SK-N-MC (cell line): ENCODE measurements around the gene RALGPS1.

Experiments
- DNase-seq: peaks from one replicate; pipeline ENCODE4 v3.0.0-alpha.2; 2011; ENCODE audit warnings: low read depth, low spot score
- H3K27ac ChIP-seq: fragments of 200-600 bp; sonication (generic); 2 replicates; pipeline ENCODE4 v1.5.1; 2016; ENCODE audit warnings: mixed run types
- H3K36me3 ChIP-seq: fragments of 200-600 bp; sonication (generic); 2 replicates; pipeline ENCODE4 v1.6.1; 2017; ENCODE audit warnings: antibody characterized with exemption, low read length, mixed read lengths; ENCODE audit not compliant: insufficient read depth
- H3K4me3 ChIP-seq: fragments of 200-600 bp; sonication (generic); 2 replicates; pipeline ENCODE4 v1.5.1; 2016
- H3K9ac ChIP-seq: fragments of 200-600 bp; sonication (generic); 2 replicates; pipeline ENCODE4 v1.8.0; 2017; ENCODE audit warnings: mixed run types, mixed read lengths; ENCODE audit not compliant: insufficient read length
- H3K9me3 ChIP-seq: fragments of 200-600 bp; sonication (generic); 2 replicates; pipeline ENCODE4 v1.6.1; 2017; ENCODE audit warnings: low read depth, mild to moderate bottlenecking, antibody characterized with exemption, low read length, moderate library complexity, mixed read lengths
- EZH2 ChIP-seq: fragments of 200-600 bp; sonication (generic); IDR thresholded peaks from one replicate; pipeline ENCODE4 v1.6.1; 2017; ENCODE audit warnings: antibody characterized with exemption
- FOXP2 ChIP-seq: optimal IDR thresholded peaks from 2 replicates; pipeline ENCODE3; 2011; ENCODE audit warnings: mild to moderate bottlenecking, moderate library complexity; ENCODE audit not compliant: insufficient read depth; ENCODE audit errors: extremely low read length, control extremely low read depth
- POLR2AphosphoS5 ChIP-seq: IDR thresholded peaks from 2 replicates; pipeline ENCODE4 v1.6.1; 2012; ENCODE audit warnings: mild to moderate bottlenecking, low read depth, low read length, borderline replicate concordance

RALGPS1 gene

DNA sequence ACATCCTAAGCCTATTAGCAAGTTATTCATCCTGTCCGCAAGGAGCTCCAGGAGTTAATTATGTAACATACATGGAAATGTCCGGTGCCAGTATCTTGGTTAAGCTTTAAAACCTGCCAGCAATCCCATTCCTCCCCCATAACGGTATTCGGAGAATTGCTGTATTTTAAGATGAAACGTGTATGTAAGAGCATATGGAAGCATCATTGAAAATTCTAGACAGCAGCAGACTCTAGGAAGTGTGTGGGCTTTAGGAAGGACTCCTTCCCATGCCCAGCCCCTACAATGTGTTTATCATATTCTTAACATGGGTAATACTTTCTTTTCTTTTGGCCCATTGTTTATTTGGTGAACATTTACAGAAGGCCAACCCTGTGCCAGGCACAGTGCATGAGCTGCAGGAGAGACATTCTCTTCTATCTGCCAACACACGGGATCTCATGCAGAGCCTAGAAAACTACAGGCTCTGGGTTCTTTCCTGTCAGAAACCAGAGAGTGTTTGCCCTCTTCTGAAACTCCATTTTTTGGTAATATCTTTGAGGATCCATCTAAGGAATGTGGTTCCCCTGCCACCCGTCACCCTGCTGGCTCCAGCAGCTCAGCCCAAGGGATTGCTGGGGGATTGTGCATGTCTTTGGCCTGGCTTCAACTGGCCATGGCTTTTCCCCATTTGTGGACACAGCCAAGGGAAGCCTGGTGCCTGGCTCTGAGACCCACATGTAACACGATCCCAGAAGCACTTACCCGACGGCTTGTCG is 192.8 kb downstream of the RALGPS1 start:
- Histone ChIP-seq H3K4me3 (no peak overlapping the region), H3K9me3 (no peaks in the 10 kb centered on the region), H3K9ac (no peak overlapping the region), H3K36me3 (no peaks in the 10 kb centered on the region), H3K27ac (no peak overlapping the region)
- TF ChIP-seq FOXP2 (no peak), POLR2AphosphoS5 (no peak), EZH2 (no peak)
- no peak for DNase-seq

DNA sequence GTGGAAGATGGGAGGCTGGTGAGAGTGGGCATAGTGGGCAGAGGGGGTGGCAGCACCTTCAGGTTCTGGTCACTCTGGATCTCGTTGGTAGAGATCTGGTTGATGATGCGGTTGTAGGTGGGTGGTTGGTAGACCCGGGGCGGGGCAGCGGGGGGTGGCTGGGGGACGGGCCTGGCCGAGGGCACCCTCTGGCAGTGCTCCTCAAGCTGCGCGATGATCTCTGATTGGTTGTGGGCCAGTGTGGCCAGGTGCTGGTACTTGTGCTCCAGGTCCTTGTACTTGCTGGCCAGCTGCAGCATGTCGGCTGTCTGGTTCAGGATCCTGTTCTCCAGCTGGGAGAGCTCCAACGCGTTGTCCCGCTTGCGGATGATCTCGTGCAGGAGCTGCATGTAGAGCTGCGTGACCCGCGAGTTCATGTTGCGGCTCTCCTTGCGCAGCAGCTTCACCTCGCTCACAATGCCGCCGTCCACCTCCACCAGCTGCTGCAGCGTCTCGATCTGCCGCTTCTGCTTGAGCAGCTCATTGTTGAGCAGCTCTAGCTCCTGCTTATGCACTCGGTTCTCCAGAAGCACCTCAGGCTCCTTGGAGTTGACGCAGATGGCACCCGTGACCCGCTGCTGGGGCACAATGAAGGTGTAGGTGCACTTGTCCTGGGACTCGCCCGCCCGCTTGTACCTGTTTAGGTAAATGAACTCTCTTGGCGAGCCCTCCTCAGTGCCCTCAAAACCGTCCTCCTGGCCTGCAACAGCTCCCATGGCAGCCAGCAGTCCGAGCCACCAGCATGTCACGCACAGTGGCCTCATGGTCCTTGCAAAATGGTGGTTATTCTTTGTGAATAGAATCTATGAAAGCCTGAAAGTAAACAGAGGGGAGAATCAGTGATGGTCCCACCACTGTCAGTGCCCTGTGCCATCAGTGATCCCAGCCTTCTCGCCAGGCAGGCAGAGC is 193.6 kb downstream of the RALGPS1 start:
- no peak overlapping the region for H3K4me3 ChIP-seq
- no peak for DNase-seq
- H3K9ac ChIP-seq = no peak overlapping the region
- TF ChIP-seq FOXP2 (no peak), EZH2 (no peak), POLR2AphosphoS5 (no peak)
- H3K27ac ChIP-seq = no peak overlapping the region
- no peaks in the 10 kb centered on the region for H3K9me3 ChIP-seq
- no peaks in the 10 kb centered on the region for H3K36me3 ChIP-seq

DNA sequence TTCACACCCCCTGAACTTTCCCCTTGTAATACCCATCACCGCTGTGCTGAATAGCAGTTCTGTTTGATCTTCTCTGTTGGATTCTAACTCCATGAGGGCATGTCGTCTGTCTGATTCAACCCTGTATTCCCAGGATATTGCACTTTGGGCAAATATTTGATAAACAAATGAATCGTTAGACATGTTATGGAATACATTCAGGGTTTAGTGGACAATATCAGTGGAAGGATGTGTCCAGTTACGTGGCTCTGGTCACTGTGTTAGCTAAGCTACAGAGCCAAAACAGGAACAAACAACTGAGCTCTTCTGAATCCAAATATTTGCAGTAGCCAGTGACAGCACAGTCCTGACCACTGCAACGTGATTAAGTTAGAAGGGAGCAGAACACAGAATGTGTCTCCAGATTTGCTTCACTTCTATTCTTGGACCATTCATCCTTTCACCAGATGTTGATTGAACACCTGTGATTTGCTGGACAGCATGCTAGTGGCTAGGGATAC is 194.7 kb downstream of the RALGPS1 start:
- Histone ChIP-seq H3K9me3 (no peaks in the 10 kb centered on the region), H3K4me3 (no peak overlapping the region), H3K9ac (no peak overlapping the region), H3K27ac (no peak overlapping the region), H3K36me3 (no peaks in the 10 kb centered on the region)
- TF ChIP-seq FOXP2 (no peak), POLR2AphosphoS5 (no peak), EZH2 (no peak)
- DNase-seq = no peak

DNA sequence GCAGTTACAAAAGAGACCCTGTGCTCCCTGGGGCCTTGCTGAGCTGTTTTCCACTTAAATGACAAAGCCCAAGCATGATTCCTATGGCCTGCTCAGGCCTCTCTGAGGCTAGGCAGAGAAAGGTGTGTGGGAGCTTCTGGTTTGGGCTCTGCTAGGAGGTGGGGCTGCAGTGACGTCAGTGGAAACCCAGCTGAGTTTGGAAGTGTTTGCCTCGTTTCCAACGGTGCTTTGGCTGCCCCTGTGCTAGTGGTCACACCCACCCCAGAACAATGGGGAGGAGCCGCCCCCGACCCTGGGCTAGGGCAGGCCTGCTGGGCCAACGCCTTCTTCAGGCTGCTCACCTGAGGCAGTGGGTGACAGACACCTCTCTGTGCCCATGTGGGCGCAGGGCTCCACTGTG is 197.5 kb downstream of the RALGPS1 start:
- TF ChIP-seq EZH2 = no peak
- TF ChIP-seq POLR2AphosphoS5 = no peak
- no peak for TF ChIP-seq FOXP2
- no peaks in the 10 kb centered on the region for H3K36me3 ChIP-seq
- no peak overlapping the region for H3K4me3 ChIP-seq
- H3K9ac ChIP-seq = no peak overlapping the region
- H3K27ac ChIP-seq = no peak overlapping the region
- no peak for DNase-seq
- H3K9me3 ChIP-seq = no peaks in the 10 kb centered on the region

DNA sequence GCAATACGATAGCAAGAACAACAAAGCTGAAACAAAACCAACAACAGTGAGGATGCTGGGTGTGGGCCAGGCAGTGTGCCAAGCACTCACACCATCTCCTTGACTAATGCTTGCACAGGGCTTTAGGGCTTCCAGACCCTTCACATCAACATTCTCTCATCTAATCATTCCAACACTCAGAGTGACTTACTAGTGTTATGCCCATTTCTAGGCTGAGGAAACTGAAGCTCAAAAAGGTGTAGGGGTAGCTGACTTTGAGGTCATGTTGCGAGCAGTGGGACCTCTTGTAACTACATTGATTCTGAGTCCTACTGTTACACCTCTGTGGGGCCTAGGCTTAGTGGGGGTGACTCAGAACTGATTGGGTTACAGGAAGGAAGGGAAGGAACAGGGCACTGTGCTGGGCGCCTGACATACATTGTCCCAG is 198.2 kb downstream of the RALGPS1 start:
- H3K36me3 ChIP-seq = no peaks in the 10 kb centered on the region
- no peak for TF ChIP-seq EZH2
- TF ChIP-seq FOXP2 = no peak
- TF ChIP-seq POLR2AphosphoS5 = no peak
- H3K4me3 ChIP-seq = no peak overlapping the region
- H3K9ac ChIP-seq = no peak overlapping the region
- no peak overlapping the region for H3K27ac ChIP-seq
- no peak for DNase-seq
- H3K9me3 ChIP-seq = no peaks in the 10 kb centered on the region

DNA sequence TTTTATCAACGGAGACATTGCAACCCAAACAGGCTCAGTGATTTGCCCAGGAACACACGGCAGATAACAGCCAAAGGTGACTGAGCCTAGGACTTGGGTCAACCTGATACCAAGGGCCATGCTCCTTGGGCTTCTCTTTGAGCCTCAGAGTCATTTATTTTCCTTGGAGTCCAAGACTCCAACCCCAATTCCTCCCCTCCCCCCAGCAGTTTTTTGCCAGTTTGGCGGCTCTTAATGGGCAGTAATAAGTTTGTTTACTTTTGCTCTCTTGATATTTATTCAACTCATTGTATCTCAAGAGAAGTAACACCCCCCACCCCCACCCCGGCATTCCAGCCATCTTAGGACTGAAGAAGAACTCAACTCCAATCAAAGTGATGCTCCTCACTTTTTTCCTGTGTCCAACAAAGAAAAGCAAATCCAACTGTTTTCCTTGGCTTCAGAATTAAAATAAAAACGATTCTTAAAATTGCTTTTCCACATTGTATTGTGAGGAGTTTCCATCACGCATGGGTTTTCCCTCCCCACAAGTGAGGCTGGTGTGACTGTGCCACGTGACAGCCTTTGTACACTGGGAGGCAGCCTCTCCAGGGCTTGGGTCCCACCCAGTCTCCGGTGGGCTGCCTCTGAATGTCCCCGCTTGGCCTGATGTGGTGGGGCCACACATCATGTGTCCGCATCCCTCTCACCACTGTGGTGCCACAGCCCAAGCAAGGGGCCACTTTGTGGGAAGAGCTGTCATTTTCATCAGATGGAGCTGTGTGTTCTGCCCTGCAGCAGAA is 198.8 kb downstream of the RALGPS1 start:
- H3K36me3 ChIP-seq = no peaks in the 10 kb centered on the region
- DNase-seq = no peak
- no peak overlapping the region for H3K4me3 ChIP-seq
- no peak overlapping the region for H3K9ac ChIP-seq
- no peak for TF ChIP-seq POLR2AphosphoS5
- no peak for TF ChIP-seq FOXP2
- no peak for TF ChIP-seq EZH2
- no peaks in the 10 kb centered on the region for H3K9me3 ChIP-seq
- no peak overlapping the region for H3K27ac ChIP-seq

DNA sequence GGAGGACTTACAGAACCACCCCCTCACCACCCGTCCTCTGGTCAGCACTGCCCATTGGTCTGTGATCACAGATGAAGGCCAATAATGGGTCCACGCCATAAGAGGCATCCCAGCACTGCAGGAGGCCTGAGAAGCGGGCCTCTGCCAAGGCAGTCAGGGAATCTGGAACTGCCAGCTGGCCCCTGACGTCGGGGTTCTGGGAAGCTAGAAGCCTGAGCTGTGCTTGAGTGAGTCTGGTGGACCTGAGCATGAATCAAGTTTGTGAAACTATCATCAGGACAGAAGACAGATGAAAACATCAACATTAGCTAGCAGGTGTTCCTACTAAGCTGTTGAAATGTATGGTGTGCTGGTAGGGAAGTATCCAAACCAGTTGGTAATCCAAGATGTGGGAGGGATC is 200.0 kb downstream of the RALGPS1 start:
- no peak for TF ChIP-seq POLR2AphosphoS5
- no peak overlapping the region for H3K27ac ChIP-seq
- no peaks in the 10 kb centered on the region for H3K36me3 ChIP-seq
- H3K9me3 ChIP-seq = no peaks in the 10 kb centered on the region
- H3K4me3 ChIP-seq = no peak overlapping the region
- no peak for DNase-seq
- no peak overlapping the region for H3K9ac ChIP-seq

DNA sequence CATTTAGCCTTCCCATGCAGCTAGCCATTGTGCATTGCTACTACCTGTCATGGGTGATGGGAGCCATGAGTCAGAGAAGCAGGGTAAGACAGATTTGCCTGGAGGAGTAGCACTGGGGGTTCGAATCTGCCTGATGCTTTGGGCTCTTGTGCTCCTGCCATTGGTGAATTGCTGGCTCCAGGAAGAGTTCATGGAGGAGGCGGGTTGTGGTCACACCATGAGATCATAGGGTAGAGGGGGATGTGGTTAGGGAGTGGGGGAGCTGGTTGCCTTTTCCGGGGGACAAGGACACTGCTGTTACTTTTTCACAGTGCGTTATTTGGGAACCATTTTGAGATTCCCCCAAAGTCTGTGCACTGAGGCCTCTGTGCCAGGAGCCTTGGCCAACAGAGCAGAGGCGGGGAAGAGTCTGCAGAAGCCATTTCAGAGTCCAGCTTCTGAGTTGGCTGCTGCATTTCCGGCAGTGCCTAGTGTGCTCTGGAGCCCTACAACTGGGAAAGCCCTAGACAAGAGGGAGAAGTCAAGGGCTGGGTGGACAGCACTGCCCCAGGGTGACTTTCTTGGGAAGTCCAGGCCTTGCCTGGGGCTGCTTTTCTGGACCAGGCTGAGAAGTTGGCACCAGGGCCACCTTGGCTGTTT is 201.6 kb downstream of the RALGPS1 start:
- TF ChIP-seq FOXP2 (no peak), EZH2 (no peak), POLR2AphosphoS5 (no peak)
- DNase-seq = no peak
- no peaks in the 10 kb centered on the region for H3K36me3 ChIP-seq
- H3K4me3 ChIP-seq = no peak overlapping the region
- H3K9ac ChIP-seq = no peak overlapping the region
- no peak overlapping the region for H3K27ac ChIP-seq
- H3K9me3 ChIP-seq = no peaks in the 10 kb centered on the region
